ENCODE results near the gene TOB2. TPM values are rescaled to one million over a fixed set of nuclear protein-coding genes. Genes with fewer than 3 reads are reported as not detected.

Gene TOB2
- polyA plus RNA-seq, result 8.2 and 9.1 TPM in 2 replicates
- 17.4 and 21.2 TPM in 2 replicates for polyA minus RNA-seq

- H3K4me2 ChIP-seq (ENCODE audit: low read length), result peak within 1 kb of the TSS; percentile 99
- peak within 1 kb of the TSS; percentile 100 for H3K9ac ChIP-seq (ENCODE audit: low read length)
- peak within 1 kb of the TSS; percentile 33 for H2AFZ ChIP-seq (ENCODE audit: low read depth, low read length)
- peak within 1 kb of the TSS; percentile 100 for H3K4me3 ChIP-seq (ENCODE audit: low read length)
- H3F3A ChIP-seq (ENCODE audit: insufficient read depth, low read length, poor library complexity, severe bottlenecking), result no peaks in the 10 kb centered on the region
- no peaks in the 10 kb centered on the region for H3K27me3 ChIP-seq (ENCODE audit: insufficient read depth, low read depth, low read length)
- TF ChIP-seq CTCF (IDR thresholded peaks at IDR 0.05; ENCODE audit: poor library complexity, severe bottlenecking), result no peak
- TF ChIP-seq EP300 (conservative IDR thresholded peaks at IDR 0.05; ENCODE audit: poor library complexity, severe bottlenecking), result peak; percentile 71
- no peak for TF ChIP-seq EZH2 (IDR thresholded peaks at IDR 0.05; ENCODE audit: borderline replicate concordance, insufficient read depth, low read length, poor library complexity, severe bottlenecking)
- TF ChIP-seq POLR2AphosphoS5 (IDR thresholded peaks at IDR 0.05), result peak; percentile 100
- peak; percentile 40 for TF ChIP-seq RAD21 (conservative IDR thresholded peaks at IDR 0.05)
- TF ChIP-seq MXI1 (conservative IDR thresholded peaks at IDR 0.05; ENCODE audit: poor library complexity, severe bottlenecking), result peak; percentile 77
- TF ChIP-seq TAF1 (IDR thresholded peaks at IDR 0.05; ENCODE audit: low read depth), result peak; percentile 99
- peak; percentile 86 for TF ChIP-seq REST (IDR thresholded peaks at IDR 0.05; ENCODE audit: borderline replicate concordance)
- TF ChIP-seq SMC3 (conservative IDR thresholded peaks at IDR 0.05; ENCODE audit: poor library complexity), result peak; percentile 63
- no peaks in the 10 kb centered on the region for H3K36me3 ChIP-seq (ENCODE audit: insufficient read depth, low read length)
- no peaks in the 10 kb centered on the region for H4K20me1 ChIP-seq (ENCODE audit: insufficient read depth)
- H3K9me3 ChIP-seq (ENCODE audit: low read length), result no peaks in the 10 kb centered on the region
- H3K27ac ChIP-seq (ENCODE audit: low read length), result peak within 1 kb of the TSS; percentile 99
- H3K9me2 ChIP-seq (ENCODE audit: insufficient read depth, low read length), result no peaks in the 10 kb centered on the region
- H3K79me2 ChIP-seq (replicated peaks; ENCODE audit: insufficient read depth, low read length), result peaks cover 46% of the 10 kb centered on the region
Measured at GRCh38 chr22:41446639-41447434, at the start of gene TOB2. TOB2 (minus strand) TSS chr22:41446801; CDS start chr22:41437345, 9,456 bp downstream.

- H3K9me2 ChIP-seq (ENCODE audit: insufficient read depth, low read length), result no peaks in the 10 kb centered on the region
- H4K20me1 ChIP-seq (ENCODE audit: insufficient read depth), result no peaks in the 10 kb centered on the region
- H3K9me3 ChIP-seq (ENCODE audit: low read length), result no peaks in the 10 kb centered on the region
- no peaks in the 10 kb centered on the region for H3K27me3 ChIP-seq (ENCODE audit: insufficient read depth, low read depth, low read length)
- H3K4me3 ChIP-seq (ENCODE audit: low read length), result no peak overlapping the region
- no peak overlapping the region for H3K9ac ChIP-seq (ENCODE audit: low read length)
- no peak overlapping the region for H2AFZ ChIP-seq (ENCODE audit: low read depth, low read length)
- no peaks in the 10 kb centered on the region for H3K36me3 ChIP-seq (ENCODE audit: insufficient read depth, low read length)
- peaks cover 33% of the 10 kb centered on the region for H3K79me2 ChIP-seq (replicated peaks; ENCODE audit: insufficient read depth, low read length)
- H3F3A ChIP-seq (ENCODE audit: insufficient read depth, low read length, poor library complexity, severe bottlenecking), result no peaks in the 10 kb centered on the region
- TF ChIP-seq RAD21 (conservative IDR thresholded peaks at IDR 0.05), result no peak
- no peak for TF ChIP-seq EP300 (conservative IDR thresholded peaks at IDR 0.05; ENCODE audit: poor library complexity, severe bottlenecking)
- no peak for TF ChIP-seq CTCF (IDR thresholded peaks at IDR 0.05; ENCODE audit: poor library complexity, severe bottlenecking)
- no peak for TF ChIP-seq MXI1 (conservative IDR thresholded peaks at IDR 0.05; ENCODE audit: poor library complexity, severe bottlenecking)
- TF ChIP-seq SMC3 (conservative IDR thresholded peaks at IDR 0.05; ENCODE audit: poor library complexity), result no peak
- no peak for TF ChIP-seq POLR2AphosphoS5 (IDR thresholded peaks at IDR 0.05)
- TF ChIP-seq EZH2 (IDR thresholded peaks at IDR 0.05; ENCODE audit: borderline replicate concordance, insufficient read depth, low read length, poor library complexity, severe bottlenecking), result no peak
- no peak for TF ChIP-seq REST (IDR thresholded peaks at IDR 0.05; ENCODE audit: borderline replicate concordance)
- no peak for TF ChIP-seq TAF1 (IDR thresholded peaks at IDR 0.05; ENCODE audit: low read depth)
- no peak overlapping the region for H3K4me2 ChIP-seq (ENCODE audit: low read length)
- H3K27ac ChIP-seq (ENCODE audit: low read length), result no peak overlapping the region
Measured at GRCh38 chr22:41491374-41492100, 44.9 kb upstream of the TOB2 start.
